Natural killer cell (primary cell): ENCODE results near the gene MAGIX. TPM values are rescaled to one million over a fixed set of nuclear protein-coding genes. Genes with fewer than 3 reads are reported as not detected.

Experiments used
- ATAC-seq, 3 donors: fragments of 150-1000 bp in 2 of 3; fragments of 200-7000 bp in 1 of 3; cut with Tn5 transposase; 1 replicate in 1 of 3; 2 replicates in 2 of 3; pipeline ENCODE4 v1.10.0; 2021; ENCODE audit warnings: mild to moderate bottlenecking in 2 of 3, moderate library complexity in 2 of 3
- DNase-seq, 2 donors: peaks; one replicate each; pipeline versions ENCODE4 v3.0.0 to v3.0.0-alpha.2; 2013 to 2021; ENCODE audit warnings: mixed read lengths in 1 of 2
- H3K27ac ChIP-seq: one replicate; pipeline ENCODE4 v1.5.1; 2013; ENCODE audit warnings: mild to moderate bottlenecking, low read length
- H3K27me3 ChIP-seq: one replicate; pipeline ENCODE4 v1.6.1; 2013; ENCODE audit warnings: low read length; ENCODE audit not compliant: control insufficient read depth, insufficient read depth
- H3K36me3 ChIP-seq: one replicate; pipeline ENCODE4 v1.6.1; 2013; ENCODE audit warnings: low read length; ENCODE audit not compliant: control insufficient read depth, insufficient read depth
- H3K4me1 ChIP-seq: one replicate; pipeline ENCODE4 v1.6.1; 2013; ENCODE audit warnings: low read length; ENCODE audit not compliant: control insufficient read depth, insufficient read depth
- H3K4me3 ChIP-seq: one replicate; pipeline ENCODE4 v1.5.1; 2013; ENCODE audit warnings: low read length
- H3K9me3 ChIP-seq: one replicate; pipeline ENCODE4 v1.6.1; 2013; ENCODE audit warnings: low read length; ENCODE audit not compliant: control insufficient read depth, insufficient read depth
- H3K27ac Mint-ChIP-seq, 2 donors: one replicate each; pipeline ENCODE4 v1.8.0; 2022; ENCODE audit warnings: mild to moderate bottlenecking in 2 of 2, mixed read lengths in 2 of 2, moderate library complexity in 1 of 2
- H3K27me3 Mint-ChIP-seq, 2 donors: one replicate each; pipeline ENCODE4 v1.8.0; 2022; ENCODE audit warnings: low read depth in 2 of 2, mixed read lengths in 2 of 2
- H3K36me3 Mint-ChIP-seq: one replicate; pipeline ENCODE4 v1.8.0; 2022; ENCODE audit warnings: mixed read lengths
- H3K4me1 Mint-ChIP-seq, 2 donors: one replicate each; pipeline ENCODE4 v1.8.0; 2022; ENCODE audit warnings: mixed read lengths in 2 of 2
- H3K4me3 Mint-ChIP-seq: one replicate; pipeline ENCODE4 v1.8.0; 2022; ENCODE audit warnings: mild to moderate bottlenecking, moderate library complexity, mixed read lengths
- H3K9me3 Mint-ChIP-seq, 2 donors: one replicate each; pipeline ENCODE4 v1.8.0; 2022; ENCODE audit warnings: mixed read lengths in 2 of 2
- WGBS: methylation state at CpG from one replicate; pipeline ENCODE4 v1.1.7; 2013; ENCODE audit warnings: missing lambda C conversion rate; ENCODE audit not compliant: insufficient coverage; 5-methylcytosine and 5-hydroxymethylcytosine counted together
- intact Hi-C: fragments of 100-400 bp; cut with micrococcal nuclease; formaldehyde crosslinking; loops from one replicate; pipeline ENCODE4 v1.14.2; 2022
- total RNA-seq, 4 donors: library from RNA; stranded (reverse); fragments of 120-200 nt in 1 of 4; gene quantifications; one replicate each; pipeline versions ENCODE4 v1.2.3 to v1.2.4, GENCODE V29; 2013 to 2022
- TF ChIP-seq, protein P1 (sequence below): fragments of 200-600 bp; IDR thresholded peaks from one replicate; pipeline ENCODE4 v1.8.0; 2022; ENCODE audit warnings: antibody characterized with exemption

MAGIX gene
- total RNA-seq, 3 donors from 2014 or later (not counting 1 experiment from before 2014, with no cell fraction given): 1.00 to 1.7 (median 1.2) TPM

DNA sequence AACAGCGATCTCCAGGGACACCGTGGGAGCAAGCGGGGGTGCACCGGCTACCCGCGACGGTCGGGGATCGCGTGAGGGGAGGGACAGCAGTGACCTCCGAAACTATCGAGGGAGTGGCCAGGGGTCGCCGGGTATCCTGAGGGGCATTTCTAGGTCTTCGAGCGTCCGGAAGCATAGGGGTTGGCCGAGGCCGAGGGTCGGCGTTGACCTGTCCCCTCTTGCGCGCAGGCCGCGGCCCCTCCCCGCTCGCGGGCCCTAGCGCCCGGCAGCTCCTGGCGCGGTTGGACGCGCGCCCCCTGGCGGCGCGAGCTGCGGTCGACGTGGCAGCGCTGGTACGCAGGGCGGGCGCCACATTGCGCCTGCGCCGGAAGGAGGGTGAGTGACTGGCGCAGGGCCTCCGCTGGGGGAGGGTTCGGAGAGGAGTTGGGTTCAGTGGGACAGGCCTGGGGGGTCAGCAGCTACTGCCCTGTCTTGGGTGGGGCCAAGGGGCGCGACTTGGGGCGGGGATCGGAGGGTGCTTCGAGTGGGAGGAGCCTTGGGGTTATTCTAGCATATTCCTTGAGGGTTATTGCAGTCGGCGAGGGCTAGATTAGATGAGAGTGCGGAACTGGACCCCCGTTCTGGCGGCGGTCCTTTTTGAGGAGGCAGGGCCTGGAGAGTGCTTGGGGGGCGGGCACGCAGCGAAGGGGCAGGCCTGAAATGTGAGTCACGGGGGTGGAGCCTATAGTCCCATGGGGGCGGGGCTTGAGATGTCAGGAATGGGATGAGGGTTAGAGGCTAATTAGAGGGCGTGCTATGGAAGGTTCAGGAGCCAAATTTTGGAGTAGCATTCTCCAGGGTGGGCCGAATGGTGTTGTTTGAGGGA is 1.2 kb downstream of the MAGIX start:
- H3K4me1 Mint-ChIP-seq: peaks cover 22 to 39% of the 10 kb centered on the region in 2 donors
- Histone ChIP-seq H3K4me1 (peaks cover 46% of the 10 kb centered on the region), H3K4me3 (peak overlapping the region; percentile 40), H3K9me3 (no peaks in the 10 kb centered on the region), H3K27me3 (no peaks in the 10 kb centered on the region), H3K36me3 (no peaks in the 10 kb centered on the region), H3K27ac (peak overlapping the region; percentile 93)
- H3K27me3 Mint-ChIP-seq: no peaks in the 10 kb centered on the region
- H3K4me3 Mint-ChIP-seq: peak overlapping the region; percentile 77
- no peaks in the 10 kb centered on the region for H3K36me3 Mint-ChIP-seq
- 2% methylated on average over 69 of the region's 69 CpGs for WGBS
- intact Hi-C loops: no loop called here
- H3K27ac Mint-ChIP-seq: peak overlapping the region; percentile 84 to 93
- peak; percentile 79 to 93 for DNase-seq
- TF ChIP-seq, protein P1, sequence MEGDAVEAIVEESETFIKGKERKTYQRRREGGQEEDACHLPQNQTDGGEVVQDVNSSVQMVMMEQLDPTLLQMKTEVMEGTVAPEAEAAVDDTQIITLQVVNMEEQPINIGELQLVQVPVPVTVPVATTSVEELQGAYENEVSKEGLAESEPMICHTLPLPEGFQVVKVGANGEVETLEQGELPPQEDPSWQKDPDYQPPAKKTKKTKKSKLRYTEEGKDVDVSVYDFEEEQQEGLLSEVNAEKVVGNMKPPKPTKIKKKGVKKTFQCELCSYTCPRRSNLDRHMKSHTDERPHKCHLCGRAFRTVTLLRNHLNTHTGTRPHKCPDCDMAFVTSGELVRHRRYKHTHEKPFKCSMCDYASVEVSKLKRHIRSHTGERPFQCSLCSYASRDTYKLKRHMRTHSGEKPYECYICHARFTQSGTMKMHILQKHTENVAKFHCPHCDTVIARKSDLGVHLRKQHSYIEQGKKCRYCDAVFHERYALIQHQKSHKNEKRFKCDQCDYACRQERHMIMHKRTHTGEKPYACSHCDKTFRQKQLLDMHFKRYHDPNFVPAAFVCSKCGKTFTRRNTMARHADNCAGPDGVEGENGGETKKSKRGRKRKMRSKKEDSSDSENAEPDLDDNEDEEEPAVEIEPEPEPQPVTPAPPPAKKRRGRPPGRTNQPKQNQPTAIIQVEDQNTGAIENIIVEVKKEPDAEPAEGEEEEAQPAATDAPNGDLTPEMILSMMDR: peak; percentile 62
- ATAC-seq: peak; percentile 64 to 78 (median 68)
- no peaks in the 10 kb centered on the region for H3K9me3 Mint-ChIP-seq

DNA sequence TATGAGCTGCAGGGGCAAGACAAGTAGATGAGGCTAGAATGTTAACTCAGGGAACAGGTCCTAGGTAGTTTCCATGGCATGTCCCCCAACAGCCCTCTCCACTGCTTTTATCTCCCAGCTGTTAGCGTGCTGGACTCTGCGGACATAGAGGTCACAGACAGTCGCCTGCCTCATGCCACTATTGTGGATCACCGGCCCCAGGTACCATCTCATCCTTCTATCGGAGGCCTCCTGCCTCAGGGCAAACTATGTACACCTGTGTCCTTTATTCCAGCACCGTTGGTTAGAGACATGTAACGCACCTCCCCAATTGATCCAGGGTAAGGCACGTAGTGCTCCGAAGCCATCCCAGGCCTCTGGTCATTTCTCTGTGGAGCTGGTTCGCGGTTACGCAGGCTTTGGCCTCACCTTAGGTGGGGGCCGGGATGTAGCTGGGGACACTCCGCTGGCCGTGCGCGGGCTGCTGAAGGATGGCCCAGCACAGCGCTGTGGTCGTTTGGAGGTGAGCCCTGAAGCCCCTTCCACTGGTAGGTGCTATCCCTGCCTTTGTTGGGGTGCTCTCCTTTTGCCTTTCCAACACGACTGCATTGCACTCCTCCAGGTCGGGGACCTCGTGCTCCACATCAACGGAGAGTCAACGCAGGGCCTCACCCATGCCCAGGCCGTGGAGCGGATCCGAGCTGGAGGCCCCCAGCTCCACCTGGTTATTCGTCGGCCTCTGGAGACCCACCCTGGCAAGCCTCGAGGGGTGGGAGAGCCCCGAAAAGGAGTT is 2.2 kb downstream of the MAGIX start:
- intact Hi-C loops: no loop called here
- peaks cover 49% of the 10 kb centered on the region for H3K4me1 ChIP-seq
- TF ChIP-seq, protein P1: no peak

DNA sequence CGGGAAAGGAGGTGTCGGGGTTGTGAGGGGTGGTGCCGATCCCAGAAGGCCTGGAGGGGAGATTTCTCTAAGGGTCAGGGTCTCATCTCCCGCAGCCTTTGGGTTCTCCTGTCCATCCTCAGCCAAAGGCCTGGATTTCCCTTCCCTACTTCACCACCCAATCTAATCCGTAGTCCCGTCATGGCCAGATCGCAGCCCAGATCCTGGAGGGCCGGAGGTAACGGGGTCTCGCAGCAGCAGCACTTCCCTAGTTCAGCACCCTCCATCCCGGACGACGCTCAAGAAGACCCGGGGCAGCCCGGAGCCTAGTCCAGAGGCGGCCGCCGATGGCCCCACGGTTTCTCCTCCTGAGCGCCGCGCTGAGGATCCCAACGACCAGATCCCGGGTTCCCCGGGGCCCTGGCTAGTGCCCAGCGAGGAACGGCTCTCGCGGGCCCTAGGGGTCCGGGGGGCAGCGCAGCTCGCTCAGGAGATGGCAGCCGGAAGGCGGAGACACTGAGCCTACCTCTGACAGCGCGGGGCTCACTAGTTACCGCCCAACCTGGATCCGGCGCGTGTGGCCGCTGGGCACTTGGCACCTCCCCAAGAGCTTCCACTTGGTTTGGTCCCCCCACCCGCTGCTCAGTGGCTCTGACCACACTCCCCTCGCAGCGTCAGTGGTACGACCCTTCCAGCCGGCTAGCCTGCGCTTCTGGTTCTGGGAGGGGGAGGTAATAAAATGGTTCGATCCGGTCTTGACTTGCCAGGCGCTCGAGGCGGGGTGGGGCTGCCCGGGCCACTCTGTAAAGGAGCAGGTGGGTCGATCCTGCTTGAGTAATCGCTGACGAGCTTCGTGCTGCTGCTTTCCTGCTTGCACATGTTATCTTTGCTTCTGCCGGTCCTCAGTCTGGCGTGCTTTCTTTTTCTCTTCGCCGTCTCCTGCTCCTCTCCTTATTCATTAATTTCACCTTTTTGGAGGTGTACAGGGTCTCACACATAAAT is 3.6 kb downstream of the MAGIX start:
- WGBS: 10% methylated on average over 58 of the region's 61 CpGs
- H3K27me3 Mint-ChIP-seq: no peaks in the 10 kb centered on the region
- no peaks in the 10 kb centered on the region for H3K9me3 ChIP-seq
- peak overlapping the region; percentile 90 for H3K4me3 Mint-ChIP-seq
- H3K36me3 Mint-ChIP-seq: no peaks in the 10 kb centered on the region
- H3K27ac ChIP-seq: peak overlapping the region; percentile 89
- H3K27ac Mint-ChIP-seq: peak overlapping the region; percentile 92 to 93
- ATAC-seq (peak; percentile 57 to 76 (median 63)), DNase-seq (peak; percentile 64 to 83)
- TF ChIP-seq, protein P1: peak; percentile 16
- H3K9me3 Mint-ChIP-seq: no peaks in the 10 kb centered on the region
- peaks cover 49% of the 10 kb centered on the region for H3K4me1 ChIP-seq
- intact Hi-C loops: loop anchor here (2.0 kb wide), 1 partner anchor 43 kb away; the partner anchor contains the start of gene GPKOW
- H3K4me1 Mint-ChIP-seq: peaks cover 22 to 44% of the 10 kb centered on the region in 2 donors
- H3K4me3 ChIP-seq: peak overlapping the region; percentile 41
- no peaks in the 10 kb centered on the region for H3K27me3 ChIP-seq
- no peaks in the 10 kb centered on the region for H3K36me3 ChIP-seq

More for the DNA sequence above, 2.2 kb downstream of the MAGIX start:
- Mint-ChIP-seq H3K4me3 (peak overlapping the region; percentile 73), H3K9me3 (no peaks in the 10 kb centered on the region), H3K36me3 (no peaks in the 10 kb centered on the region), H3K27ac (peak overlapping the region; percentile 84 to 93), H3K4me1 (peaks cover 22 to 44% of the 10 kb centered on the region in 2 donors), H3K27me3 (no peaks in the 10 kb centered on the region)
- ATAC-seq (no peak), DNase-seq (peak in 1 of 2 donors; percentile 6)
- no peak overlapping the region for H3K4me3 ChIP-seq
- no peaks in the 10 kb centered on the region for H3K27me3 ChIP-seq
- H3K27ac ChIP-seq: no peak overlapping the region
- H3K9me3 ChIP-seq: no peaks in the 10 kb centered on the region
- WGBS: 98% methylated on average over 31 of the region's 31 CpGs
- no peaks in the 10 kb centered on the region for H3K36me3 ChIP-seq
